Uterus (tissue), 2 donors: ENCODE data around the gene TIGAR.

Experiments
- CTCF ChIP-seq, 4 experiments: fragments of 200-600 bp in 2 of 4; fragments of 450-650 bp in 2 of 4; sonication (generic) in 2 of 4; IDR thresholded peaks; one replicate each; pipeline ENCODE4 v1.5.1; 2016 to 2019; ENCODE audit warnings: antibody characterized with exemption in 4 of 4, mild to moderate bottlenecking in 2 of 4, moderate library complexity in 1 of 4
- POLR2A ChIP-seq, 2 donors: fragments of 450-650 bp; IDR thresholded peaks; one replicate each; pipeline ENCODE4 v1.6.1; 2016; ENCODE audit warnings: antibody characterized with exemption in 2 of 2, mild to moderate bottlenecking in 1 of 2, moderate library complexity in 1 of 2

GRCh38 chr12:4387607-4388006 lies 66.6 kb downstream of the TIGAR start:
- TF ChIP-seq CTCF (IDR thresholded peaks at IDR 0.05) (no peak), POLR2A (IDR thresholded peaks at IDR 0.05) (no peak)
